D721Med (cell line): ENCODE results near the gene GPAT3.
"Not testable (repeated sequence)": the region's sequence is repeated elsewhere in the genome, so short reads cannot be mapped to it uniquely, and the experiment has no call there.

Source experiments
- DNase-seq: peaks from one replicate; pipeline ENCODE4 v3.0.0; 2011; ENCODE audit warnings: low spot score; ENCODE audit not compliant: insufficient read length
- FAIRE-seq: peaks from 2 replicates; lab custom pipeline; 2011; peaks lifted over from hg19 to GRCh38; lab: Jason Lieb, UNC
- TF ChIP-seq, protein P1 (sequence below): IDR thresholded peaks from 2 replicates; pipeline ENCODE4 v1.5.1; 2012; ENCODE audit warnings: mild to moderate bottlenecking, control low read depth; ENCODE audit not compliant: insufficient read depth; ENCODE audit errors: missing control alignments

The GPAT3 gene

DNA sequence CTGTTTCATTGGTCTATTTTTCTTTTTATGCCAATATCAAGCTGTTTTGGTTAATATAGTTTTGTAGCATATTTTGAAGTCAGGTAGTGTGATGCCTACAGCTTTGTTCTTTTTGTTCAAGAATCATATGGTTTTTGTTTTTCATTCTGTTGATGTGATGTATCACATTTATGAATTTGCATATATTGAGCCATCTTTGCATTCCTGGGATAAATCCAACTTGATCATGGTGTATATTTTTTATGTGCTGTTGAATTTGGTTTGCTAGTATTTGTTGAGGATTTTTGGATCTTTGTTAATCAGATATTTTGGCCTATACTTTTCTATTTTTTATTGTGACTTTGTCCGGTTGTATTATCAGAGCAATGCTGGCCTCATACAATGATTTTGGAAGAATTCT, 74.8 kb downstream of the GPAT3 start:
- no peak for FAIRE-seq
- TF ChIP-seq, protein P1, sequence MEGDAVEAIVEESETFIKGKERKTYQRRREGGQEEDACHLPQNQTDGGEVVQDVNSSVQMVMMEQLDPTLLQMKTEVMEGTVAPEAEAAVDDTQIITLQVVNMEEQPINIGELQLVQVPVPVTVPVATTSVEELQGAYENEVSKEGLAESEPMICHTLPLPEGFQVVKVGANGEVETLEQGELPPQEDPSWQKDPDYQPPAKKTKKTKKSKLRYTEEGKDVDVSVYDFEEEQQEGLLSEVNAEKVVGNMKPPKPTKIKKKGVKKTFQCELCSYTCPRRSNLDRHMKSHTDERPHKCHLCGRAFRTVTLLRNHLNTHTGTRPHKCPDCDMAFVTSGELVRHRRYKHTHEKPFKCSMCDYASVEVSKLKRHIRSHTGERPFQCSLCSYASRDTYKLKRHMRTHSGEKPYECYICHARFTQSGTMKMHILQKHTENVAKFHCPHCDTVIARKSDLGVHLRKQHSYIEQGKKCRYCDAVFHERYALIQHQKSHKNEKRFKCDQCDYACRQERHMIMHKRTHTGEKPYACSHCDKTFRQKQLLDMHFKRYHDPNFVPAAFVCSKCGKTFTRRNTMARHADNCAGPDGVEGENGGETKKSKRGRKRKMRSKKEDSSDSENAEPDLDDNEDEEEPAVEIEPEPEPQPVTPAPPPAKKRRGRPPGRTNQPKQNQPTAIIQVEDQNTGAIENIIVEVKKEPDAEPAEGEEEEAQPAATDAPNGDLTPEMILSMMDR = no peak
- DNase-seq = no peak

DNA sequence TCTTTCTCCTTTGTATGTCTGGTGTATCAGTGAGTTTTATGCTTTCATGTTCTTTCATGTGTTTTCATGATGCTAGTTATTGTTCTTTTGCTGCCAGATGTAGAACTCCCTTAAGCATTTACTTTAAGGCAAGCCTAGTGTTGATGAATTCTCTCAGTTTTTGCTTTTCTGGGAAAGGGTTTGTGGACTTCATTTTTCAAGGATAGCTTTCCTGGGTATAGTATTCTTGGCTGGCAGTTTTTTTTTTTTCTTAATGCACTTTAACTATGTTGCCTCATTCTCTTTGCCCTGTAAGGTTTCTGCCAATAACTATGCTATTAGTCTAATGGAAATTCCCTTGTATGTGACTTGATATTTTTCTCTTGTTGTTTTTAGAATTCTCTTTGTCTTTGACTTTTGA, 77.1 kb downstream of the GPAT3 start:
- FAIRE-seq (no peak), DNase-seq (no peak)
- TF ChIP-seq, protein P1 = no peak

DNA sequence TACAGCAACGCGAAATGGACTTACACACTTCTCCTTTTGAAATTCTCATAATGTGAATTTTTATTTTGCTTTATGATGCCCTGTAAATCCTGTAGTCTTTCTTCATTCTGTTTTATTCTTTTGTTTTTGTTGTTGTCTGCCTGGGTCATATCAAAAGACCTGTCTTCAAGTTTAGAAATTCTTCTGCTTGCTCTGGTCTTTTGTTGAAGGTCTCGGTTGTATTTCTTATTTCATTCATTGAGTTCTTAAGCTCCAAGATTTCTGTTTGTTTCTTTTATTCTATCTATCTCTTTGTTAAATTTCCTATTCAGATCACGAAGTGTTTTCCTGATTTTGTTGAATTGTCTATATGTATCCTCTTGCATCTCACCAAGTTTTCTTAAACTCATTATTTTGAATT, 78.1 kb downstream of the GPAT3 start:
- TF ChIP-seq, protein P1 = no peak
- DNase-seq (no peak), FAIRE-seq (no peak)

DNA sequence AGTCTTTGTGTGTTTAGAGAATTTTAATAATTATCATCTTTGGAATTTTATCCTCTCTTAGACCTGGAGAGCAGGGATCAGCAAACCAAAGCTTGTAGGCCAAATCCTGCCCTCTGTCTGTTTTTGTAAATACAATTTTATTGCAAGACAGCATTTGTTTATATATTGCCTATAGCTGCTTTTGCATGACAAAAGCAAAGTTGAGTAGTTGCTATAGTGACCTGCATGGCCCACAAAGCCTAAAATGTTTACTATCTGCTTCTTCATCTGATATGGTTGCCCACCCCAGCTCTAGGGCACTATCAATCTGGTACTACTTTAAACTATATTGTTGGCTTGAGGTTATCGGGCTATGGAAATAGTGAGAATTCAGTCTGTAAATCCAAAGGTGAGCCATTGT, 80.3 kb downstream of the GPAT3 start:
- no peak for FAIRE-seq
- TF ChIP-seq, protein P1 = no peak
- DNase-seq = no peak

DNA sequence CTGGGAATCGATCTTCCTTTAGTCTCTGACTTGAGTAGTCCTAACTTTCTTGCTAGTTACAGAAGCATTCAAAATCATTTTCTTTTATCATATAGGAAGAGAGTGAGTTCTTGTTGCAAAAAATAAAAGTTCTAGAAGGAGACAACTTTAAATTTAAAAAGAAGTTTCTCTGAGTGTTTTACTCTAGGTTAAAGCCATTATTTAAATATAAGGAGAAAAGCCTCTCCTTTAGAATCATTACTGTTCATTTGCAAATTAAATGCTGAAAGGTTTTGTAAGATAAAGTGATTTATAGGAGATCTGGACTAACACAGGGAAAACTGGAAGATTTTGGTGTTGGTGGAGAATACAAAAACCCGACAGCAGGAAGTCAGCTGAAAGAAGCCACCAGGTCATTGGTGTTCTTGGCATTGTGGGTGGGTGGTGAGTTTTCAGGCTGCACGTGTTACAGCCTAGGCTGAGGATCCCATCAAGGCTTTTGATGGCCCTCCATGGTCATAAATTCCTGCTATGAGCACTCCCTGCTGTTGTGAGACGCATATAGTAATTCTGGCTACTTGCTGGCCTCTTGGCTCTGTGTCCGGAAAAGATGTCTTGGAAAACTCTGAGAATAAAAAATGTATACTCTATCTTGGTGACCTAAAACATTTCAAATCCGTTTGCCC, 81.6 kb downstream of the GPAT3 start:
- DNase-seq = no peak
- no peak for FAIRE-seq
- TF ChIP-seq, protein P1 = no peak

DNA sequence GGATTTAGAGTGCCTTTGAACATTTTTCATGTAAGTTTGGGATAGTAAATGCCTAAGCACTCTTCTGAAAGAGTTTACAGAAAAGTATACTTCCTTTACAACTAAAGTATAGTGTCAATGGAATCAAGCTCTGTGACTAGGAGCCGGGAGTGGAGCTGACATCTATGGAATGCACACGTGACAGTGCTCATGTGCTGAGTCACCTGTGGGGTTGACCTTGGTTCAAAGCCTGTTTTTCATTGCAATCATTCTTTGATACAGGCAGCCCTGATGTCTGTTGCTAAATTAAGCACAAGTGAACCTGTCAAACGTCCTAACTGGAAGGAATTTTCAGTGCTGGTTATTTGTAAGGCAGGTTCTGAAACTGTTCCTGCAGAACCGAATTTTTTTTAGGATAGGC, 82.5 kb downstream of the GPAT3 start:
- TF ChIP-seq, protein P1 = no peak
- DNase-seq = no peak
- no peak for FAIRE-seq

DNA sequence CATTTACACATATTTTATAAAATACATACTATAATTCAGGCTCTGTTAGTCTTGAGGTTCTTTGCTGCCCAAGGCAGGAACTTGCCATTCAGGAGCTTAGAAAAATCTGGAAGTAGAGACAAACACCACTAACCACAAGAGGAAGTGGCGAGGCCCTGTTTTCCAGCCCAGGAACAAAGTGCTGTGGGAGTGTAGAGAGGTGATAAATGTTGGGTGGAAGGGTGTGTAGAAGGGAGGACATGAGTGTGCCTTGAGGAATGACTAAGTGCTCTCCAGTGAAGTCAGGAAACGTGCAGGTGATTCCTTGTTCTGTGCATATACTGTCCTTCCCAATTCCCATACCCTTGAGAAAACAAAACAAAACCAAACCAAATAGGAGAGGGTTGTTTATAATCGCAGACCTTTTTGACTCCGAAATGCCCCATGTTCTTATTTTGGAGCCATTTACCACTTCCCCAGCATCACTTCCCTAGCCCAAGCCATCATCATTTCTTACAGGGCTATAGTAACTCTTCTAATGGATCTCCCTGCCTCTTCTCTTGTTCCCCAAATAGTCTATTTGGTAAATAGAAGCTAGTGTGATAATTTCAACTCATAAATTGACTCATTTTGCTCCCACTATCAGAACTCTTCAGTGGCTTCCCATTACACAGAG, 83.2 kb downstream of the GPAT3 start:
- FAIRE-seq (no peak), DNase-seq (no peak)
- TF ChIP-seq, protein P1 = no peak

DNA sequence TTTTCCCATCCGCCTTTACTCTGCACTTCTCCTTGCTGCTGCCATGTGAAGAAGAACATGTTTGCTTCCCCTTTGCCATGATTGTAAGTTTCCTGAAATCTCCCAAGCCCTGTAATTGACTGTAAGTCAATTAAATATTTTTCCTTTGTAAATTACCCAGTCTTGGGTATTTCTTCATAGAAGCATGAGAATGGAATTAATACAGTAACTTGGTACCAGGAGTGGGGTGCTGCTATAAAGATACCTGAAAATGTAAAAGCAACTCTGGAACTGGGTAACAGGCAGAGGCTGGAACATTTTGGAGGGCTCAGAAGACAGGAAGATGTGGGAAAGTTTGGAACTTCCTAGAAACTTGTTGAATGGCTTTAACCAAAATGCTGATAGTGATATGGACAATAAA, 86.2 kb downstream of the GPAT3 start:
- not testable (repeated sequence) for DNase-seq, FAIRE-seq
